SK-N-MC (cell line): Measurements from ENCODE around the gene TDO2.
"Not testable (repeated sequence)": the region's sequence is repeated elsewhere in the genome, so short reads cannot be mapped to it uniquely, and the experiment has no call there.

ENCODE experiments used
- DNase-seq: peaks from one replicate; pipeline ENCODE4 v3.0.0-alpha.2; 2011; ENCODE audit warnings: low read depth, low spot score
- H3K27ac ChIP-seq: fragments of 200-600 bp; sonication (generic); 2 replicates; pipeline ENCODE4 v1.5.1; 2016; ENCODE audit warnings: mixed run types
- H3K36me3 ChIP-seq: fragments of 200-600 bp; sonication (generic); 2 replicates; pipeline ENCODE4 v1.6.1; 2017; ENCODE audit warnings: antibody characterized with exemption, low read length, mixed read lengths; ENCODE audit not compliant: insufficient read depth
- H3K4me3 ChIP-seq: fragments of 200-600 bp; sonication (generic); 2 replicates; pipeline ENCODE4 v1.5.1; 2016
- H3K9ac ChIP-seq: fragments of 200-600 bp; sonication (generic); 2 replicates; pipeline ENCODE4 v1.8.0; 2017; ENCODE audit warnings: mixed run types, mixed read lengths; ENCODE audit not compliant: insufficient read length
- H3K9me3 ChIP-seq: fragments of 200-600 bp; sonication (generic); 2 replicates; pipeline ENCODE4 v1.6.1; 2017; ENCODE audit warnings: low read depth, mild to moderate bottlenecking, antibody characterized with exemption, low read length, moderate library complexity, mixed read lengths
- EZH2 ChIP-seq: fragments of 200-600 bp; sonication (generic); IDR thresholded peaks from one replicate; pipeline ENCODE4 v1.6.1; 2017; ENCODE audit warnings: antibody characterized with exemption
- FOXP2 ChIP-seq: optimal IDR thresholded peaks from 2 replicates; pipeline ENCODE3; 2011; ENCODE audit warnings: mild to moderate bottlenecking, moderate library complexity; ENCODE audit not compliant: insufficient read depth; ENCODE audit errors: extremely low read length, control extremely low read depth
- POLR2AphosphoS5 ChIP-seq: IDR thresholded peaks from 2 replicates; pipeline ENCODE4 v1.6.1; 2012; ENCODE audit warnings: mild to moderate bottlenecking, low read depth, low read length, borderline replicate concordance

Gene TDO2

GRCh38 chr4:155883895-155884294, 19.6 kb upstream of the TDO2 start:
- Histone ChIP-seq H3K9me3 (no peaks in the 10 kb centered on the region), H3K9ac (no peak overlapping the region), H3K27ac (no peak overlapping the region), H3K4me3 (no peak overlapping the region), H3K36me3 (no peaks in the 10 kb centered on the region)
- no peak for DNase-seq
- TF ChIP-seq FOXP2 (no peak), POLR2AphosphoS5 (no peak), EZH2 (no peak)

- DNase-seq: no peak
These were observed 17.8 kb upstream of the TDO2 start for GRCh38 chr4:155885666-155886065.

GRCh38 chr4:155887045-155887444, 16.5 kb upstream of the TDO2 start:
- Histone ChIP-seq H3K4me3 (no peak overlapping the region), H3K9ac (no peak overlapping the region), H3K36me3 (no peaks in the 10 kb centered on the region), H3K9me3 (no peaks in the 10 kb centered on the region), H3K27ac (no peak overlapping the region)
- TF ChIP-seq EZH2 (no peak), POLR2AphosphoS5 (no peak), FOXP2 (no peak)
- DNase-seq: no peak

More at GRCh38 chr4:155885666-155886065, 17.8 kb upstream of the TDO2 start:
- Histone ChIP-seq H3K4me3 (no peak overlapping the region), H3K9ac (no peak overlapping the region), H3K27ac (no peak overlapping the region), H3K36me3 (no peaks in the 10 kb centered on the region), H3K9me3 (no peaks in the 10 kb centered on the region)
- TF ChIP-seq FOXP2 (no peak), POLR2AphosphoS5 (no peak), EZH2 (no peak)

- Histone ChIP-seq H3K4me3 (no peak overlapping the region), H3K27ac (no peak overlapping the region)
These were observed 15.5 kb upstream of the TDO2 start for GRCh38 chr4:155887847-155888570.

GRCh38 chr4:155889031-155889793, 14.3 kb upstream of the TDO2 start:
- Histone ChIP-seq H3K9me3 (no peaks in the 10 kb centered on the region), H3K9ac (no peak overlapping the region), H3K36me3 (no peaks in the 10 kb centered on the region), H3K4me3 (no peak overlapping the region), H3K27ac (peak overlapping the region; percentile 54; the same call in 1 of the 2 replicates)
- DNase-seq: peak; percentile 37
- TF ChIP-seq EZH2: no peak
- TF ChIP-seq POLR2AphosphoS5: no peak
- TF ChIP-seq FOXP2: no peak

More at GRCh38 chr4:155887847-155888570, 15.5 kb upstream of the TDO2 start:
- TF ChIP-seq POLR2AphosphoS5: no peak
- no peak for TF ChIP-seq FOXP2
- TF ChIP-seq EZH2: no peak
- DNase-seq: no peak
- Histone ChIP-seq H3K36me3 (no peaks in the 10 kb centered on the region), H3K9ac (no peak overlapping the region), H3K9me3 (no peaks in the 10 kb centered on the region)

- Histone ChIP-seq H3K27ac (no peak overlapping the region), H3K9ac (no peak overlapping the region), H3K9me3 (no peaks in the 10 kb centered on the region), H3K4me3 (no peak overlapping the region), H3K36me3 (no peaks in the 10 kb centered on the region)
- no peak for DNase-seq
- TF ChIP-seq FOXP2 (no peak), POLR2AphosphoS5 (no peak), EZH2 (no peak)
These were observed 13.6 kb upstream of the TDO2 start for GRCh38 chr4:155889946-155890345.

GRCh38 chr4:155891058-155891457, 12.4 kb upstream of the TDO2 start:
- H3K4me3 ChIP-seq: no peak overlapping the region
- H3K9me3 ChIP-seq: no peaks in the 10 kb centered on the region
- peak; percentile 44 for DNase-seq
- no peak overlapping the region for H3K9ac ChIP-seq
- 0 out of 2 replicates have a peak overlapping the region, but pooled peaks have one; percentile 23 for H3K27ac ChIP-seq
- no peak for TF ChIP-seq POLR2AphosphoS5
- TF ChIP-seq FOXP2: no peak
- TF ChIP-seq EZH2: no peak
- no peaks in the 10 kb centered on the region for H3K36me3 ChIP-seq

- not testable (repeated sequence) for H3K27ac ChIP-seq, H3K4me3 ChIP-seq, H3K9me3 ChIP-seq, H3K9ac ChIP-seq, H3K36me3 ChIP-seq, DNase-seq
These were observed 5.1 kb upstream of the TDO2 start for GRCh38 chr4:155898371-155898770.
